T-cell (primary cell): ENCODE measurements around the gene GRWD1. TPM values are rescaled to one million over a fixed set of nuclear protein-coding genes. Genes with fewer than 3 reads are reported as not detected.

Experiments used
- ATAC-seq, 4 experiments: fragments of 200-7000 bp in 3 of 4; fragments of 150-1000 bp in 1 of 4; cut with Tn5 transposase; replicated peaks in 1 of 4; 1 replicate in 3 of 4; 2 replicates in 1 of 4; pipeline ENCODE4 v1.10.0; 2021; ENCODE audit warnings: moderate library complexity in 3 of 4, mild to moderate bottlenecking in 2 of 4, moderate number of reproducible peaks in 1 of 4
- CTCF ChIA-PET, 2 donors: fragments of 300-600 bp; sonication (Branson Sonifier 250); formaldehyde crosslinking; loops; one replicate each; lab custom pipeline; 2022; ENCODE audit warnings: antibody characterized with exemption in 2 of 2; lab: Charles Lee
- POLR2A ChIA-PET, 2 donors: fragments of 300-600 bp; sonication (Branson Sonifier 250); formaldehyde crosslinking; loops; one replicate each; lab custom pipeline; 2022; ENCODE audit warnings: antibody characterized with exemption in 2 of 2; lab: Charles Lee
- DNase-seq, 35 experiments: peaks; one replicate each; pipeline versions ENCODE4 v3.0.0 to v3.0.0-alpha.2; 2013 to 2023
- H3K27ac ChIP-seq: one replicate; pipeline ENCODE4 v1.5.1; 2013; ENCODE audit warnings: low read length
- H3K27me3 ChIP-seq, 2 experiments: replicated peaks in 1 of 2; 1 replicate in 1 of 2; 2 replicates in 1 of 2; pipeline versions ENCODE4 v1.6.1 to v1.7.0; 2013; ENCODE audit warnings: low read length in 1 of 2, mixed read lengths in 1 of 2; ENCODE audit not compliant: control insufficient read depth in 2 of 2, insufficient read depth in 2 of 2; ENCODE audit errors: extremely low read depth in 1 of 2
- H3K36me3 ChIP-seq, 2 donors: 1 replicate in 1 of 2; 2 replicates in 1 of 2; pipeline versions ENCODE4 v1.6.1 to v1.7.0; 2013; ENCODE audit warnings: low read length in 1 of 2; ENCODE audit not compliant: control insufficient read depth in 2 of 2, insufficient read depth in 1 of 2; ENCODE audit errors: extremely low read depth in 1 of 2
- H3K4me1 ChIP-seq, 2 experiments: 1 replicate in 1 of 2; 2 replicates in 1 of 2; pipeline versions ENCODE4 v1.6.1 to v1.7.0; 2013; ENCODE audit warnings: low read length in 2 of 2, mixed read lengths in 1 of 2; ENCODE audit not compliant: insufficient read depth in 2 of 2, control insufficient read depth in 1 of 2; ENCODE audit errors: extremely low read depth in 1 of 2
- H3K4me3 ChIP-seq, 2 donors: 1 replicate in 1 of 2; 2 replicates in 1 of 2; pipeline versions ENCODE4 v1.5.1 to v1.7.0; 2013; ENCODE audit warnings: mild to moderate bottlenecking in 2 of 2, low read length in 1 of 2, moderate library complexity in 1 of 2; ENCODE audit not compliant: control insufficient read depth in 1 of 2; ENCODE audit errors: extremely low read depth in 1 of 2
- H3K9me3 ChIP-seq: 2 replicates; pipeline ENCODE4 v1.7.0; 2013
- H3K27ac Mint-ChIP-seq, 2 donors: one replicate each; pipeline ENCODE4 v1.8.0; 2020 to 2021; ENCODE audit warnings: mild to moderate bottlenecking in 2 of 2, mixed read lengths in 2 of 2
- H3K27me3 Mint-ChIP-seq, 2 donors: one replicate each; pipeline ENCODE4 v1.8.0; 2021 to 2022; ENCODE audit warnings: mixed read lengths in 2 of 2
- H3K36me3 Mint-ChIP-seq: one replicate; pipeline ENCODE4 v1.8.0; 2021; ENCODE audit warnings: mixed read lengths
- H3K4me1 Mint-ChIP-seq, 3 donors: one replicate each; pipeline ENCODE4 v1.8.0; 2020 to 2022; ENCODE audit warnings: mixed read lengths in 3 of 3, mild to moderate bottlenecking in 1 of 3
- H3K4me3 Mint-ChIP-seq, 3 donors: one replicate each; pipeline ENCODE4 v1.8.0; 2020 to 2022; ENCODE audit warnings: mild to moderate bottlenecking in 3 of 3, mixed read lengths in 3 of 3, moderate library complexity in 3 of 3
- H3K9me3 Mint-ChIP-seq, 3 donors: one replicate each; pipeline ENCODE4 v1.8.0; 2020 to 2022; ENCODE audit warnings: mixed read lengths in 3 of 3
- WGBS: methylation state at CpG from one replicate; pipeline ENCODE4 v1.1.5; 2013; ENCODE audit warnings: missing lambda C conversion rate; ENCODE audit not compliant: insufficient coverage; 5-methylcytosine and 5-hydroxymethylcytosine counted together
- total RNA-seq, 35 experiments: library from RNA in 6 of 35; stranded (reverse) in 6 of 35; fragments of 120-200 nt in 1 of 35; gene quantifications; one replicate each; pipeline versions ENCODE4 v1.2.1 to v1.2.4 and lab custom pipeline; 2013 to 2026

Gene GRWD1
- total RNA-seq, 5 donors from 2014 or later (not counting 1 experiment from before 2014, with no cell fraction given), result 29.7 to 55.2 (median 42.6) TPM

DNA sequence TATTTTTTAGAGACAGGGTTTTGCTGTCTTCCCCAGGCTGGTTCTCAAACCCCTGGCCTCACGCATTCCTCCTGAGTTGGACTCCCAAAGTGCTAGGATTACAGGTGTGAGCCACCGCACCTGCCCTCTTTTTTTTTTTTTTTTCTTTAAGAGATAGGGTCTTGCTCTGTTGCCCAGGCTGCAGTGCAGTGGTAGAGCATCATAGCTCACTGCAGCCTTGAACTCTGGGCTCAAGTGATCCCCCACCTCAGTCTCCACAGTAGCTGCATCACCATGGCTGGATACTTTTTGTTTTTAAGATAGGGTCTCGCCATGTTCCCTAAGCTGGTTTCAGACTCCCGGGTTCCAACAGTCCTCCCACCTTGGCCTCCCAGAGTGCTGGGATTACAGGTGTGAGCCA lies 11.1 kb downstream of the GRWD1 start:
- no peaks in the 10 kb centered on the region for H3K9me3 ChIP-seq
- no peaks in the 10 kb centered on the region for H3K27me3 ChIP-seq
- H3K9me3 Mint-ChIP-seq, result no peaks in the 10 kb centered on the region
- H3K27ac ChIP-seq, result no peak overlapping the region
- WGBS, result 100% methylated on average over 3 of the region's 4 CpGs
- H3K36me3 Mint-ChIP-seq, result peaks cover 12% of the 10 kb centered on the region
- no peak for ATAC-seq
- peaks cover 0 to 4% of the 10 kb centered on the region in 2 experiments for H3K4me1 ChIP-seq
- DNase-seq, result no peak
- no peak overlapping the region for H3K4me3 Mint-ChIP-seq
- no peaks in the 10 kb centered on the region for H3K27me3 Mint-ChIP-seq
- peaks cover 10 to 38% of the 10 kb centered on the region in 2 donors for H3K36me3 ChIP-seq
- ChIA-PET CTCF (no interaction called here), POLR2A (interaction anchor here in 1 of 2 donors (0.8 kb wide), 1 partner anchor 8 kb away, joined by 3 read pairs; no protein-coding TSS in a partner anchor)
- H3K4me1 Mint-ChIP-seq, result peaks cover 4 to 9% (median 5%) of the 10 kb centered on the region in 3 donors
- H3K4me3 ChIP-seq, result no peak overlapping the region
- no peak overlapping the region for H3K27ac Mint-ChIP-seq

DNA sequence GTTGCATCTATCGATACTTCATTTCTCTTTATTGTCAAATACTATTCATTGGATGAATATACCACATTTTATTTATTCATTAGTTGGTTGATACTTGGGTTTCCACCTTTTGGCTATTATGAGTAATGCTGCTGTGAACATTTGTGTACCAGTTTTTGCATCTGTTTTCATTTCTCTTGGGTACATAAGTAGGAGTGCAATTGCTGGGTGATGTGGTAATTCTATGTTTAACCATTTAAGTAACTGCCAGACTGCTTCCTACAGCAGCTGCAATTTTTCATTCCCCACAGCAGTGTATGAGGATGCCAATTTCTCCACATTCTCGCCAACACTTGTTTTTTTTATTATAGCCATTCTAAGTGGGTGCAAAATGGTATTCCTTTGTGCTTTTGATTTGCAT lies 12.2 kb downstream of the GRWD1 start:
- Histone ChIP-seq H3K9me3 (no peaks in the 10 kb centered on the region), H3K4me1 (peaks cover 0 to 4% of the 10 kb centered on the region in 2 experiments), H3K36me3 (peaks cover 10 to 29% of the 10 kb centered on the region in 2 donors), H3K27ac (no peak overlapping the region), H3K4me3 (no peak overlapping the region), H3K27me3 (no peaks in the 10 kb centered on the region)
- POLR2A ChIA-PET, result no interaction called here
- no peak overlapping the region for H3K27ac Mint-ChIP-seq
- CTCF ChIA-PET, result no interaction called here
- H3K4me3 Mint-ChIP-seq, result no peak overlapping the region
- H3K27me3 Mint-ChIP-seq, result no peaks in the 10 kb centered on the region
- no peak for ATAC-seq
- DNase-seq, result no peak
- H3K9me3 Mint-ChIP-seq, result no peaks in the 10 kb centered on the region
- H3K36me3 Mint-ChIP-seq, result peaks cover 10% of the 10 kb centered on the region
- peaks cover 4 to 9% (median 4%) of the 10 kb centered on the region in 3 donors for H3K4me1 Mint-ChIP-seq
- WGBS, result no CpG with 5 or more reads among the region's 2 CpGs

DNA sequence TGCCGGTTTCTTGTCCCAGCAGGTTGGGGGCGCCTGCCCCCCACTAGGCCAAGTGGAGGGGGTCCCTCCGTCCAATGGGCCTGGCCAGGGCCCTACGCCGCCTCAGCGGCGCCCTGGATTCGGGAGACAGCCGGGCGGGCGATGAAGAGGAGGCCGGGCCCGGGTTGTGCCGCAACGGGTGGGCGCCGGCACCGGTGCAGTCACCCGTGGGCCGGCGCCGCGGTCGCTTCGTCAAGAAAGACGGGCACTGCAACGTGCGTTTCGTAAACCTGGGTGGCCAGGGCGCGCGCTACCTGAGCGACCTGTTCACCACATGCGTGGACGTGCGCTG lies 15.8 kb downstream of the GRWD1 start:
- DNase-seq, result no peak
- no peak for ATAC-seq

DNA sequence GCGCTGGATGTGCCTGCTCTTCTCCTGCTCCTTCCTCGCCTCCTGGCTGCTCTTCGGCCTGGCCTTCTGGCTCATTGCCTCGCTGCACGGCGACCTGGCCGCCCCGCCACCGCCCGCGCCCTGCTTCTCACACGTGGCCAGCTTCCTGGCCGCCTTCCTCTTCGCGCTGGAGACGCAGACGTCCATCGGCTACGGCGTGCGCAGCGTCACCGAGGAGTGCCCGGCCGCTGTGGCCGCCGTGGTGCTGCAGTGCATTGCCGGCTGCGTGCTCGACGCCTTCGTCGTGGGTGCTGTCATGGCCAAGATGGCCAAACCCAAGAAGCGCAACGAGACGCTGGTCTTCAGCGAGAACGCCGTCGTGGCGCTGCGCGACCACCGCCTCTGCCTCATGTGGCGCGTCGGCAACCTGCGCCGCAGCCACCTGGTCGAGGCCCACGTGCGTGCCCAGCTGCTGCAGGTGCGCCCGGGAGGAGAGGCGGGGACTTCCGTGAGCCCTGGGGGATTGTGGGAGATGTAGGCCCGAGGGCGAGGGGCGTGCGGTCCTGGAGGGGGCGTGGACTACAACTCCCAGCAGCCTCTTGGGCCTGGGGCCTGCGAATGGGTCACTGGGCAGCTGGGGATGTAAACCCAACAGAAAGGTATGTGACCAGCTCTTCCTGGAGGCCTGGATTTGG lies 16.3 kb downstream of the GRWD1 start:
- Histone ChIP-seq H3K4me3 (no peak overlapping the region), H3K27ac (no peak overlapping the region), H3K36me3 (peaks cover 0 to 4% of the 10 kb centered on the region in 2 donors), H3K27me3 (peaks cover 0 to 3% of the 10 kb centered on the region in 2 experiments), H3K9me3 (no peaks in the 10 kb centered on the region), H3K4me1 (no peaks in the 10 kb centered on the region)
- ChIA-PET CTCF (interaction anchor here in 1 of 2 donors (0.6 to 0.7 kb wide), 2 partner anchors 111 to 1331 kb away, joined by 3 to 5 read pairs; no protein-coding TSS in a partner anchor), POLR2A (no interaction called here)
- whole genome bisulfite sequencing, result 97% methylated on average over 61 of the region's 62 CpGs
- Mint-ChIP-seq H3K9me3 (no peaks in the 10 kb centered on the region), H3K27ac (no peak overlapping the region), H3K4me3 (no peak overlapping the region), H3K4me1 (no peaks in the 10 kb centered on the region), H3K36me3 (peaks cover 2% of the 10 kb centered on the region), H3K27me3 (no peaks in the 10 kb centered on the region)
- no peak for DNase-seq
- ATAC-seq, result no peak

More for the DNA sequence above, 15.8 kb downstream of the GRWD1 start:
- peaks cover 0 to 5% of the 10 kb centered on the region in 2 donors for H3K36me3 ChIP-seq
- H3K27me3 Mint-ChIP-seq, result no peaks in the 10 kb centered on the region
- no peaks in the 10 kb centered on the region for H3K9me3 ChIP-seq
- H3K4me1 ChIP-seq, result no peaks in the 10 kb centered on the region
- no peaks in the 10 kb centered on the region for H3K27me3 ChIP-seq
- 99% methylated on average over 33 of the region's 36 CpGs for WGBS
- no peak overlapping the region for H3K27ac ChIP-seq
- H3K36me3 Mint-ChIP-seq, result peaks cover 3% of the 10 kb centered on the region
- CTCF ChIA-PET, result interaction anchor here in 1 of 2 donors (0.6 to 0.7 kb wide), 2 partner anchors 110 to 1332 kb away, joined by 3 to 5 read pairs; no protein-coding TSS in a partner anchor
- POLR2A ChIA-PET, result interaction anchor here (0.6 to 0.7 kb wide), 2 partner anchors 58 to 135 kb away, joined by 3 to 7 read pairs; no protein-coding TSS in a partner anchor
- no peaks in the 10 kb centered on the region for H3K9me3 Mint-ChIP-seq
- H3K27ac Mint-ChIP-seq, result no peak overlapping the region
- no peak overlapping the region for H3K4me3 ChIP-seq
- H3K4me3 Mint-ChIP-seq, result no peak overlapping the region
- no peaks in the 10 kb centered on the region for H3K4me1 Mint-ChIP-seq

DNA sequence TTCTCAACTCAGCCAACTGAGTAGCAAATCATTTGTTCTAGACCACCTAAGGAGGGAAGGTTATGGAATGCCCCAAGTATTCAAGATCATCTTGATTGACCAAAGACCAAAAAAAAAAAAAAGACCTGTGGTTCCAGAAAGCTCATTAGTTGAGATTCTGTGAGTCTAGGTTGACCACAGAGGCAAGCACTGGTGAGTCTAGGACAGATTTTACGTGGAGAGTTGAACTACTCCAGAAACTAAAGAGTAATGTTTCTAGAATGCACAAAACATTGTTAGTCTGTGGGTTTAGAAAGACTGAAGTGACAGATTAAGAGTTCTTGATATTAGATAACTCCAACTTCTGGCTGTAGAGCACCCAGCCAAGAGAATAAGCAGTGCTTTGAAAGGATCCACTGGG lies 19.4 kb downstream of the GRWD1 start:
- no peak overlapping the region for H3K4me3 ChIP-seq
- DNase-seq (no peak), ATAC-seq (no peak)
- H3K27me3 ChIP-seq, result peaks cover 0 to 3% of the 10 kb centered on the region in 2 experiments
- no peak overlapping the region for H3K4me3 Mint-ChIP-seq
- H3K27me3 Mint-ChIP-seq, result no peaks in the 10 kb centered on the region
- H3K4me1 Mint-ChIP-seq, result peaks cover 12 to 14% (median 12%) of the 10 kb centered on the region in 3 donors
- peaks cover 0 to 15% of the 10 kb centered on the region in 2 experiments for H3K4me1 ChIP-seq
- H3K36me3 ChIP-seq, result no peaks in the 10 kb centered on the region
- WGBS, result no CpG with 5 or more reads among the region's 1 CpG
- CTCF ChIA-PET, result no interaction called here
- POLR2A ChIA-PET, result no interaction called here
- H3K27ac ChIP-seq, result no peak overlapping the region
- no peak overlapping the region for H3K27ac Mint-ChIP-seq
- no peaks in the 10 kb centered on the region for H3K36me3 Mint-ChIP-seq
- no peaks in the 10 kb centered on the region for H3K9me3 Mint-ChIP-seq
- no peaks in the 10 kb centered on the region for H3K9me3 ChIP-seq

DNA sequence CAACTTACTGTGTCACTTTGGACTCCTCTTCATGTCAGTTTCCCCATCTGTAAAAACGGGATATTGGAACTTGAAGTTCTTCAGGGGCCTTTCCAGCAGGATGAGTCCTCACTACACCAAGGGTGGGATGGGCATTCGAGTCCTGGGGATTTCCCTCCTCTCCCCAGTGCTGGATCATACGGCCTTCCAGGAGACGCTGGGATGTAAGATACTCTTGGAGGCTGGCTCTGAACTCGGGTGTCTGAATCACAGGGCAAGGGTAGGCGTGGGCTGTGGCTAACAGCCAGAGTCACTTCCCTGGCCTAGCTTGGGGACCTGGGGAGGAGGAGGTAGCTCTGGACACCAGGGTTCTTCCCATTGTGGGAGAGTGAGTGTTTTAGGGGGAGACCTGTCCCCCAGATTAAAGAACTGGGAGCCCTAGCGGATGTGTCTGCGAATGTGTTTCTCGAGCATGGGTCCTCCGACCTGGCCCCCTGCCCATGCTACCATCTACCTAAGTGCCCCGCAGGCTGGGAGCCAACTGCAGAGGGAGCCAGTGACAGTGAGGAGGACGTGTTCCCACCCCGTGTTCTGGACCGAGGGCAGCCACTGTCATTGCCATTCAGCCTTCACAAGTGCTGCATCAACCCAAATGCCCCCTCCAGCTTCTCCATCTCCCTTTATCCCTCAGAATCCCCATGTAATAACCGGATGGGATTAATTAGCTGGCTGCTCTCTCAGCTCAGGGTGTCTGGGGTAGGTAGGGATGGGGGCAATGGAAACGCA lies 21.0 kb downstream of the GRWD1 start:
- ChIA-PET CTCF (no interaction called here), POLR2A (interaction anchor here in 1 of 2 donors (0.5 kb wide), 1 partner anchor 35 kb away, joined by 3 read pairs; no protein-coding TSS in a partner anchor)
- H3K36me3 ChIP-seq, result peaks cover 2 to 11% of the 10 kb centered on the region in 2 donors
- H3K4me1 Mint-ChIP-seq, result peaks cover 22 to 26% (median 22%) of the 10 kb centered on the region in 3 donors
- no peak overlapping the region for H3K27ac ChIP-seq
- peaks cover 0 to 19% of the 10 kb centered on the region in 2 experiments for H3K4me1 ChIP-seq
- WGBS, result 88% methylated on average over 14 of the region's 16 CpGs
- H3K27me3 ChIP-seq, result peaks cover 0 to 3% of the 10 kb centered on the region in 2 experiments
- H3K36me3 Mint-ChIP-seq, result peaks cover 3% of the 10 kb centered on the region
- no peak overlapping the region for H3K4me3 ChIP-seq
- H3K9me3 Mint-ChIP-seq, result no peaks in the 10 kb centered on the region
- peak overlapping the region in 1 of 3 donors; percentile 5 for H3K4me3 Mint-ChIP-seq
- H3K9me3 ChIP-seq, result no peaks in the 10 kb centered on the region
- no peaks in the 10 kb centered on the region for H3K27me3 Mint-ChIP-seq
- no peak overlapping the region for H3K27ac Mint-ChIP-seq
- DNase-seq, result no peak
- ATAC-seq, result no peak
